Fibroblast of lung (primary cell): ENCODE measurements around the gene CLSTN2.

Source experiments
- CTCF ChIP-seq, 2 donors: IDR thresholded peaks in 1 of 2; conservative IDR thresholded peaks in 1 of 2; 1 replicate in 1 of 2; 2 replicates in 1 of 2; pipeline ENCODE4 v1.5.1; 2011 to 2012; ENCODE audit warnings: low read length in 2 of 2, control low read depth in 1 of 2, inconsistent platforms in 1 of 2, low read depth in 1 of 2, mild to moderate bottlenecking in 1 of 2
- EZH2 ChIP-seq: IDR thresholded peaks from 2 replicates; pipeline ENCODE4 v1.5.1; 2012; ENCODE audit warnings: low read length, control low read depth, mild to moderate bottlenecking; ENCODE audit errors: missing control alignments

GRCh38 chr3:140509534-140509933 is 574.5 kb downstream of the CLSTN2 start:
- TF ChIP-seq CTCF (conservative IDR thresholded peaks at IDR 0.05 in 1 of 2, IDR thresholded peaks at IDR 0.05 in 1 of 2; ENCODE audit: low read depth in 1 of 2, low read length in 2 of 2) (no peak), EZH2 (no peak)
